Keratinocyte (primary cell): ENCODE data around the gene MACF1. TPM values are rescaled to one million over a fixed set of nuclear protein-coding genes. Genes with fewer than 3 reads are reported as not detected.

Experiments used
- DNase-seq: peaks from one replicate; pipeline ENCODE4 v3.0.0-alpha.2; 2011; ENCODE audit warnings: low read depth, missing footprints, low spot score
- FAIRE-seq: peaks from 2 replicates; lab custom pipeline; 2011; peaks lifted over from hg19 to GRCh38; lab: Jason Lieb, UNC
- H2AFZ ChIP-seq: 2 replicates; pipeline ENCODE4 v1.6.0; 2012; ENCODE audit warnings: low read length, control low read depth, inconsistent platforms; ENCODE audit not compliant: control insufficient read depth
- H3K27ac ChIP-seq: 2 replicates; pipeline ENCODE4 v1.5.1; 2011; ENCODE audit warnings: low read length; ENCODE audit not compliant: control insufficient read depth, insufficient read depth
- H3K27me3 ChIP-seq: 3 replicates; pipeline ENCODE4 v1.6.0; 2011; ENCODE audit warnings: low read length; ENCODE audit not compliant: control insufficient read depth, insufficient read depth; ENCODE audit errors: extremely low read depth
- H3K36me3 ChIP-seq, 2 experiments: 2 replicates in 1 of 2; 3 replicates in 1 of 2; pipeline ENCODE4 v1.5.1; 2011; ENCODE audit warnings: low read length in 2 of 2, mild to moderate bottlenecking in 1 of 2; ENCODE audit not compliant: control insufficient read depth in 2 of 2, insufficient read depth in 2 of 2; ENCODE audit errors: extremely low read depth in 1 of 2
- H3K4me1 ChIP-seq: 3 replicates; pipeline ENCODE4 v1.5.1; 2011; ENCODE audit warnings: low read length; ENCODE audit not compliant: control insufficient read depth, insufficient read depth; ENCODE audit errors: extremely low read depth
- H3K4me2 ChIP-seq: 3 replicates; pipeline ENCODE4 v1.6.0; 2011; ENCODE audit warnings: low read depth, low read length; ENCODE audit not compliant: control insufficient read depth, insufficient read depth; ENCODE audit errors: extremely low read depth
- H3K4me3 ChIP-seq, 3 experiments: fragments of 200-600 bp in 1 of 3; sonication (generic) in 1 of 3; 2 replicates in 2 of 3; 3 replicates in 1 of 3; pipeline ENCODE4 v1.5.1; 2011 to 2016; ENCODE audit warnings: low read length in 3 of 3, mild to moderate bottlenecking in 3 of 3, control low read depth in 2 of 3, inconsistent platforms in 1 of 3, low read depth in 1 of 3, mixed read lengths in 1 of 3, mixed run types in 1 of 3, moderate library complexity in 1 of 3; ENCODE audit not compliant: control insufficient read depth in 2 of 3, insufficient read depth in 2 of 3; ENCODE audit errors: extremely low read depth in 1 of 3
- H3K79me2 ChIP-seq: 2 replicates; pipeline ENCODE4 v1.6.0; 2012; ENCODE audit warnings: low read length; ENCODE audit not compliant: control insufficient read depth, insufficient read depth
- H3K9ac ChIP-seq: 3 replicates; pipeline ENCODE4 v1.6.0; 2011; ENCODE audit warnings: low read length; ENCODE audit not compliant: control insufficient read depth, insufficient read depth; ENCODE audit errors: extremely low read depth
- H3K9me1 ChIP-seq: 3 replicates; pipeline ENCODE4 v1.6.0; 2011; ENCODE audit warnings: low read length; ENCODE audit not compliant: control insufficient read depth, insufficient read depth; ENCODE audit errors: extremely low read depth
- H3K9me3 ChIP-seq: 2 replicates; pipeline ENCODE4 v1.5.1; 2012; ENCODE audit warnings: low read depth, low read length; ENCODE audit not compliant: control insufficient read depth
- H4K20me1 ChIP-seq: 3 replicates; pipeline ENCODE4 v1.6.0; 2011; ENCODE audit warnings: low read length; ENCODE audit not compliant: control insufficient read depth, insufficient read depth; ENCODE audit errors: extremely low read depth
- CTCF ChIP-seq, 3 experiments: IDR thresholded peaks in 1 of 3; conservative IDR thresholded peaks in 1 of 3; optimal IDR thresholded peaks in 1 of 3; 2 replicates in 2 of 3; 3 replicates in 1 of 3; pipeline versions ENCODE3 to v1.5.1; 2011; ENCODE audit warnings: low read length in 3 of 3, mild to moderate bottlenecking in 3 of 3, moderate library complexity in 2 of 3, control low read depth in 1 of 3, inconsistent platforms in 1 of 3; ENCODE audit not compliant: insufficient read depth in 2 of 3; ENCODE audit errors: extremely low read depth in 1 of 3
- EZH2 ChIP-seq: IDR thresholded peaks from one replicate; pipeline ENCODE4 v1.6.1; 2012; ENCODE audit warnings: inconsistent platforms, mild to moderate bottlenecking, low read length, moderate library complexity
- dilution Hi-C: fragments of 300-500 bp; cut with MboI; formaldehyde crosslinking; loops from one replicate; pipeline ENCODE4 v1.7.0; 2020; ENCODE audit warnings: low sequenced_read_pairs; ENCODE audit not compliant: extremely low pct_ligation_motif_present
- polyA plus RNA-seq, 5 experiments: library from polyadenylated mRNA; depleted of rRNA in 3 of 5; stranded (reverse) in 3 of 5; stranded (forward) in 1 of 5; unstranded in 1 of 5; fragments of >200 nt; gene quantifications; 1 replicate in 1 of 5; 2 replicates in 3 of 5; 3 replicates in 1 of 5; pipeline versions ENCODE4 v1.2.1 to v1.2.3, GENCODE V29; 2011 to 2012; ENCODE audit warnings: missing spikeins in 2 of 5, low read depth in 1 of 5, low replicate concordance in 1 of 5

The MACF1 gene
- polyA plus RNA-seq, 1 donor (not counting 4 experiments of a cell fraction or from before 2014, with no cell fraction given), result 111 TPM

DNA sequence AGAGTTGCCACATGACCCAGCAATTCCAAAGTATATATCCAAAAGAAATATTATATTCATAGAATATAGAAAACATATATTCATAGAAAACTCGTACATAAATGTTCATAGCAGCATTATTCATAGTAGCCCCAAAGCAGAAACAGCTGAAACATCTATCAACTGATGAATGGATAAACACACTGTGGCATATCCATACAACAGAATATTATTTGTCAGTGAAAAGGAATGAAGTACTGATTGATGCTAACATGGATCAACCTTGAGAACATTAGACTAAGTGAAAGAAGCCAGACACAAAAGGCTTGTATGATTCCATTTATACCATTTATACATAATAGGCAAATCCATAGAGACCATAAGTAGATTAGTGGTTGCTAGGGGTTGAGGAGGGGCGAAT is 21.7 kb upstream of the MACF1 start:
- H3K9me3 ChIP-seq, result no peaks in the 10 kb centered on the region
- peak overlapping the region; percentile 68 for H3K4me2 ChIP-seq
- H3K27me3 ChIP-seq, result no peaks in the 10 kb centered on the region
- dilution Hi-C loops, result no loop called here
- no peak for DNase-seq
- no peaks in the 10 kb centered on the region for H3K9me1 ChIP-seq
- peaks cover 67% of the 10 kb centered on the region for H3K4me1 ChIP-seq
- H3K79me2 ChIP-seq, result peaks cover 62% of the 10 kb centered on the region
- TF ChIP-seq CTCF (optimal IDR thresholded peaks at IDR 0.05 in 1 of 3, IDR thresholded peaks at IDR 0.05 in 1 of 3, conservative IDR thresholded peaks at IDR 0.05 in 1 of 3; ENCODE audit: extremely low read depth in 1 of 3, insufficient read depth in 2 of 3, low read length in 3 of 3) (no peak), EZH2 (no peak)
- FAIRE-seq, result no peak
- H3K36me3 ChIP-seq, result peaks cover 0 to 7% of the 10 kb centered on the region in 2 experiments
- no peak overlapping the region for H3K9ac ChIP-seq
- H3K27ac ChIP-seq, result peak overlapping the region; percentile 93
- H4K20me1 ChIP-seq, result no peaks in the 10 kb centered on the region
- H2AFZ ChIP-seq, result no peak overlapping the region
- H3K4me3 ChIP-seq, result no peak overlapping the region

DNA sequence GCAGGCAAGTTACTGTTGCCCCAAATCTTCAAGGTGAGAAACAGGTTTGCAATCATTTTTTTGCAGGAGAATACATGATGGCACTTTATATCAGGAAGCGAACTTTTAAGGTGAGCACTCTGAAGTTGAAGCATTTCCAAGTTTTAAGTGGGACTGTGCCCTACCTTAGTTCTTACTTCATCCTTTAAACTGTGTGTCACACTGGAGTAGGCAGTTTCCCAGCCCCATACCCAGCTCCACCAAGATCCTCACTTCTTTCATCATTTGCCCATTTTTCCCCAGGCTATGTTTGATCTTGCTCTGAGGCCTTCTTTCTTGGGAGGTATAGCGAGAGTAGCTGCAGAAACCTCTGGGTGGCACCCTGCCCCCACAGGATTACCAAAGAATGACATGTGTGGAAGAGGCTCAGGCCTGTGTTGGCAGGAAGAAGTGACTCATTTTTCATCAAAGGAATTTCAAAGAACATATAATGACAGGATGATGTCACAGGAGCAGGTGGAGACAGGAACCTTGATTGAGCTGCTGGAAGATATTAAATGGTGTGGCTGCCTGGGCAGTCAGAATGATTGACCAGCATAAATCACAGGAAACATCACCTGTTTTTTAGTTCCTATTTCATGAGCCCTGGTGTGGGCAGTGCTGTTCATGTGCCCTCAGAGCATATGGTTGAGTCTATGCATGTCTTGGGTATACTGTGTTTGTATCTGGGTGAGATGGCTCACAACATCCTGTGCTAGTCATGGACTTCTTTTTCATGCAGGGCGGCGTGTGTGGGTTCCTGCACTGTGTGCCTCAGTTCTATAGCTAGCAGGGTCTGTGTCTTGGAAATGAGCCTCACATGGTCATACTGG is 20.8 kb upstream of the MACF1 start:
- H3K4me2 ChIP-seq, result peak overlapping the region; percentile 69
- no peak for TF ChIP-seq EZH2
- peak; percentile 27 to 61 (median 28) for TF ChIP-seq CTCF (optimal IDR thresholded peaks at IDR 0.05 in 1 of 3, IDR thresholded peaks at IDR 0.05 in 1 of 3, conservative IDR thresholded peaks at IDR 0.05 in 1 of 3; ENCODE audit: extremely low read depth in 1 of 3, insufficient read depth in 2 of 3, low read length in 3 of 3)
- H3K9ac ChIP-seq, result peak overlapping the region; percentile 71
- H3K27me3 ChIP-seq, result no peaks in the 10 kb centered on the region
- DNase-seq, result peak; percentile 99
- H3K36me3 ChIP-seq, result peaks cover 0 to 7% of the 10 kb centered on the region in 2 experiments
- peak; percentile 89 for FAIRE-seq
- dilution Hi-C loops, result no loop called here
- H3K79me2 ChIP-seq, result peaks cover 69% of the 10 kb centered on the region
- peak overlapping the region; percentile 93 for H3K27ac ChIP-seq
- no peaks in the 10 kb centered on the region for H4K20me1 ChIP-seq
- H3K4me1 ChIP-seq, result peaks cover 58% of the 10 kb centered on the region
- H3K9me1 ChIP-seq, result no peaks in the 10 kb centered on the region
- H3K9me3 ChIP-seq, result no peaks in the 10 kb centered on the region
- no peak overlapping the region for H2AFZ ChIP-seq
- no peak overlapping the region for H3K4me3 ChIP-seq
